IPS DF 6.9 (cell line): ENCODE results near the gene ADIRF.
"Not testable (repeated sequence)": the region's sequence is repeated elsewhere in the genome, so short reads cannot be mapped to it uniquely, and the experiment has no call there.

Experiments
- DNase-seq: peaks from one replicate; pipeline ENCODE4 v3.0.0-alpha.2; 2013; ENCODE audit warnings: low read depth, low spot score
- H3K27ac ChIP-seq: one replicate; pipeline ENCODE4 v1.5.1; 2013; ENCODE audit warnings: low read length, control low read depth
- H3K27me3 ChIP-seq: 2 replicates; pipeline ENCODE4 v1.6.1; 2013; ENCODE audit warnings: mild to moderate bottlenecking, low read length; ENCODE audit not compliant: control insufficient read depth, insufficient read depth
- H3K36me3 ChIP-seq: 2 replicates; pipeline ENCODE4 v1.6.1; 2013; ENCODE audit warnings: low read length; ENCODE audit not compliant: control insufficient read depth, insufficient read depth
- H3K4me1 ChIP-seq: 2 replicates; pipeline ENCODE4 v1.6.1; 2013; ENCODE audit warnings: low read length; ENCODE audit not compliant: control insufficient read depth, insufficient read depth
- H3K4me3 ChIP-seq: 2 replicates; pipeline ENCODE4 v1.5.1; 2013; ENCODE audit warnings: mild to moderate bottlenecking, low read length
- H3K9me3 ChIP-seq: 2 replicates; pipeline ENCODE4 v1.6.1; 2013; ENCODE audit warnings: low read length, inconsistent platforms; ENCODE audit not compliant: control insufficient read depth, insufficient read depth
- WGBS: extraction: QIAGEN DNeasy Blood & Tissue Kit; methylation state at CpG from one replicate; pipeline ENCODE4 v1.1.7; 2013; ENCODE audit warnings: mixed read lengths, missing lambda C conversion rate; ENCODE audit not compliant: insufficient read length, insufficient coverage; 5-methylcytosine and 5-hydroxymethylcytosine counted together

ADIRF gene

DNA sequence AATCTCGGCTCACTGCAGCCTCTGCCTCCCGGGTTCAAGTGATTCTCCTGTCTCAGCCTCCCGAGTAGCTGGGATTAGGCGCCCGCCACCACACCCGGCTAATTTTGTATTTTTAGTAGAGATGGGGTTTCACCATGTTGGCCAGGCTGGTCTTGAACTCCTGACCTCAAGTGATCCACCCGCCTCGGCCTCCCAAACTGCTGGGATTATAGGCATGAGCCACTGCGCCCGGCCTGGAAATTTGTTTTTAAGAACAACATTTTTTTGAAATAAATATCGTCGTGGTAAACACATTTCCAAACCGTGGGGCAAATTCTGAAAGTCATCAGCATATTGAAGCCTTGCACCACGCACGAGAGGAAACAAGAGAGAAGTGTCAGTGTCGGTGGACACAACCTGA lies 28.2 kb upstream of the ADIRF start:
- not testable (repeated sequence) for DNase-seq, H3K4me1 ChIP-seq, H3K9me3 ChIP-seq, H3K4me3 ChIP-seq, H3K27me3 ChIP-seq, H3K27ac ChIP-seq, H3K36me3 ChIP-seq
- no CpG with 5 or more reads among the region's 16 CpGs for WGBS

DNA sequence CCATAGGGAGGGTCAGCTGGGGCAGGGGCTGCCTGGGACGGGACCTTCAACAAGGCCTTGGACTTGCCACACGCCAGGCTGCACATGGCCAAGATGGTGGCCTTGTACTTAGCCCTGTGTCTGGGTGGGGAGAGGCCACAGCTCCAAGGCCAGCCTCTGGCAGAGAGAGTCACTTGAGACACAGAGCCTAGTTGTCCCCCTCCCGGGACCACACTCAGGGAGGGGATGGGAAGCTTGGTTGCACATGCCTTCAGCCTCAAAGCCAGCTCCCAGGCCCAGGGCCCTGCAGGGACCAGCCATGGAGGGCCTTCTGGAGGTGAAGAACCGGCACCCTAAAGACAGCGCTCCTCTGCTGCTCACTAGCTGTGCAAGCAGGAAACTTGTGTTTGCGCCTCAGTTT lies 27.6 kb upstream of the ADIRF start:
- no peak for DNase-seq
- Histone ChIP-seq H3K4me3 (no peak overlapping the region), H3K27me3 (no peaks in the 10 kb centered on the region), H3K9me3 (no peaks in the 10 kb centered on the region), H3K4me1 (peaks cover 5% of the 10 kb centered on the region), H3K36me3 (no peaks in the 10 kb centered on the region), H3K27ac (no peak overlapping the region)
- WGBS = no CpG with 5 or more reads among the region's 6 CpGs

DNA sequence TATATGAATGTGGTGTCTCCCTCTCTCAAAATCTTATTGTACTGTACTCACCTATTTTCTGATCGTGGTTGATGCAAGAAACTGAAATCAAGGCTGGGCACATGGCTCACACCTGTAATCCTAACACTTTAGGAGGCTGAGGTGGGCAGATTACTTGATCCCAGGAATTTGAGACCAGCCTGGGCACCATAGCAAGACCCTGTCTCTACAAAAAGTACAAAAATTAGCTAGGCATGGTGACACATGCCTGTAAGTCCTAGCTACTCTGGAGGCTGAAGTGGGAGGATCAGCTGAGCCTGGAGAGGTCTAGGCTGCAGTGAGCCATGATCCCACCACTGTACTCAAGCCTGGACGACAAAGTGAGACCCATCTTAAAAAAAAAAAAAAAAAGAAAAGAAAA lies 26.9 kb upstream of the ADIRF start:
- Histone ChIP-seq H3K36me3 (no peaks in the 10 kb centered on the region), H3K27ac (no peak overlapping the region), H3K9me3 (no peaks in the 10 kb centered on the region), H3K27me3 (no peaks in the 10 kb centered on the region), H3K4me1 (peaks cover 5% of the 10 kb centered on the region), H3K4me3 (no peak overlapping the region)
- DNase-seq = no peak
- no CpG with 5 or more reads among the region's 2 CpGs for WGBS

DNA sequence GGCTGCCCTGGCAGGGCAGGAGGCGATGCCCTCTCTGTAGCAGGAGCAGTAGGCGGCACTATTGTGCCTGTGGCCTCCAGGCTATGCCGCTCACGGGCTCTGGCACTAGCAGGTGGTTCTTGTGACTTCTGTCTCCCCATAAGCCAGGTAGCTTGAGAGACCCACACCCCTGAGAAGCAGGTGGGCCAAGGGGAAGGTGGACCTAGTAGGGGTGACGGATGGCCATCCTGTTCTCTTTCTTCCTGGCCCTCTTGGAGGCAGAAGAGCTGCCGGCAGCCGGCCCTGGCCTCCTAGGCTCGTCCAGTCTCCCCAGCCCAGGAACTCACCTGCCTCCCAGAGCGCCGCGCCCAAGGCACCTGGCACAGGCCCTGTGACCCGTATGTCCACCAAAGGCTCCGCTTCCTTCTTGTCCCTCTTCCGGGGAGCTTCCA lies 26.3 kb upstream of the ADIRF start:
- no peak for DNase-seq
- WGBS = no CpG with 5 or more reads among the region's 14 CpGs
- no peaks in the 10 kb centered on the region for H3K27me3 ChIP-seq
- H3K4me3 ChIP-seq = no peak overlapping the region
- no peak overlapping the region for H3K27ac ChIP-seq
- H3K4me1 ChIP-seq = peaks cover 5% of the 10 kb centered on the region
- H3K9me3 ChIP-seq = no peaks in the 10 kb centered on the region
- H3K36me3 ChIP-seq = no peaks in the 10 kb centered on the region

DNA sequence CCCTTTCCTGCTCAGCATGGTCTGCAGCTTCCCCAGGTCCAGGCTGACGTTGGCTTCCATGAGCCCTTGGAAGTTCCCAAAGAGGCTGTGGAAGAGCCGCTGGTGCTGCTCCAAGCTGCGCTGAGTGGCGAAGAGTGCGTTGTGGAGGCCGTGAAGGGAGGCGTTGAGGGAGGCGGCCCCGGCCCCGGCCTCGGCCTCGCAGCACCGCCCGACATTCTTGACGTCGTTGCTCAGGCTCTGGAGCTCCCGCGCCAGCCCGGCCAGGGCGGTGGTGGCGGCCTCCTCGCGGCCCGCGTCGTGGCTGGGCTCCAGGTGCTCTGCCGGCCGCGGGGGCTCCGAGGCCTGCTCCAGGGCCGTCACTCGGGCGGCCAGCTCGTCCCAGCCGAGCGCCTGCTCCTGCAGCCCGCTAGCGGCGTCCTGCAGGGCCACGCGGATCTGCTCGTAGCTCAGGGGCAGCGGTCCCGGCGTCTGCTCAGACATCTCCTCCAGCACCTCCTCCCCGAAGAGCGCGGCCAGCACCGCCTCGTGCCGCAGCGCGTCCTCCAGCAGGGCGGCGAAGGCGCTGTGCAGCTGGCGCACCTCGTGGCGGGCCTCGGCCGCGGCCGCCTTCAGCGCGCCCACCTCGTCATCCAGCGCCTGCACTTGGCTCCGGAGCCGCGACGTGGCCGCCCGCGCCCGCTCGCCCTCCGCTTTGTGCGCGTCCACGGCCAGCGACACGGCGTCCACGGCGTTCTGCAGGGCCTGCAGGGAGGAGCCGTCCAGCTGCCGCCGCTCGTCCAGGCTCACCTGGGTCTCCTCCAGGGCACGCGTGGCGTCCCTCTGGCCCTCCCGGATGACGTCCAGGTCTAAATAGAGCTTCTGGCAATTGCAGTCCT lies 25.6 kb upstream of the ADIRF start:
- H3K9me3 ChIP-seq = no peaks in the 10 kb centered on the region
- no CpG with 5 or more reads among the region's 94 CpGs for WGBS
- no peaks in the 10 kb centered on the region for H3K27me3 ChIP-seq
- peaks cover 5% of the 10 kb centered on the region for H3K4me1 ChIP-seq
- no peak overlapping the region for H3K4me3 ChIP-seq
- H3K36me3 ChIP-seq = no peaks in the 10 kb centered on the region
- no peak overlapping the region for H3K27ac ChIP-seq
- DNase-seq = no peak

DNA sequence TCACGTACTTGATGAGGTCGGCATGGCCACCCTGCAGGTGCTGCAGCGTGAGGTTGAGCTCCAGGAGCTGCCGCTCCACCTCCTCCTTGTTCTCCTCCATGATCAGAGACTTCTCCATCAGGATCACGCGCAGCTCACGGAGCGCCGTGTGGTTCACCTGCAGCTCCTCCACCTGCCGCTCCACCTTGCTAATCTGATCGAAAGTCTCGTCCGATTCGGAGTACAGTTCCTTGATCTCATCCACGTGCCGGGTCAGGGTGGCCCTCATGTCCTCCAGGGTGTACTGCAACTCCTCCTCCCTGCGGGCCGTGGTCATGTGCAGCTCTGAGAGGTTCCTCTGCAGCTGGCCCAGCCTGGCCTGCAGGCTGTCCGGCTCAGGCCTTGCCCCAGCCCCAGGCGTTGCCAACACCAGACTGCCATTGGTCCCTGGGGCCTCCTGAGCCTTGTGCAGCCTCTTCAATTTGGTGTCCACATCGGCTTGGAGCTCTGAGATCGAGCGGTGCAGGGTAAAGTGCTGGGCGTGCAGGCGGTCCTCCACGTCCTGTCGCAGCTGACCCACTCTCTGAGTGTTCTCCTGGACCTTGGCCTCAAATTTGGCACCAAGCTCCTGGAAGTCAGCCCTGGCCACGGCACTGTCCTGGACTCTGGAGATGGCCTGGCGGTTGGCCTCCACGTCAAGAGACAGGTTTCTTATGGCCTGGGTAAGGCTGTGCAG lies 24.8 kb upstream of the ADIRF start:
- no peaks in the 10 kb centered on the region for H3K9me3 ChIP-seq
- no peak overlapping the region for H3K4me3 ChIP-seq
- no peaks in the 10 kb centered on the region for H3K36me3 ChIP-seq
- H3K27ac ChIP-seq = no peak overlapping the region
- peaks cover 5% of the 10 kb centered on the region for H3K4me1 ChIP-seq
- no peak for DNase-seq
- no CpG with 5 or more reads among the region's 30 CpGs for WGBS
- no peaks in the 10 kb centered on the region for H3K27me3 ChIP-seq

DNA sequence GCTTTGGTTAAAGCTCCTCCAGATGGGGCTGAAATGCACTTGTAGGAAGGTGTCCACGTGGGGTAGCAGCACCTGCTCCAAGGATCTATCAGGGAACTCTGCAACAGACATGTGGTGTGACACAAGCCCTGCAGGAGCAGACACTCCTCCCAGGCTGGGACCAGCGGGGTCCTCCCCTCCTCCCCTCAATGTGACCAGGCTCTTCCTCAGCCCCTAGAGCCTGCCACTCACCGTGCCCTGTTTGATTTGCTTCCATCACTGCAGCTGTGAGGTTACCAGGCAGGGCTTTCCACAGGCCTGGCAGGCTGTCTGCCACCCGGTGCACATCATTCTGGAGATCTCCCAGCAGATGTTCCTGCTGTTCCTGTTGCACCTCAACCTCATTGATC lies 24.3 kb upstream of the ADIRF start:
- Histone ChIP-seq H3K9me3 (no peaks in the 10 kb centered on the region), H3K27me3 (no peaks in the 10 kb centered on the region), H3K27ac (no peak overlapping the region), H3K4me3 (no peak overlapping the region), H3K4me1 (peaks cover 5% of the 10 kb centered on the region), H3K36me3 (no peaks in the 10 kb centered on the region)
- no CpG with 5 or more reads among the region's 4 CpGs for WGBS
- no peak for DNase-seq

DNA sequence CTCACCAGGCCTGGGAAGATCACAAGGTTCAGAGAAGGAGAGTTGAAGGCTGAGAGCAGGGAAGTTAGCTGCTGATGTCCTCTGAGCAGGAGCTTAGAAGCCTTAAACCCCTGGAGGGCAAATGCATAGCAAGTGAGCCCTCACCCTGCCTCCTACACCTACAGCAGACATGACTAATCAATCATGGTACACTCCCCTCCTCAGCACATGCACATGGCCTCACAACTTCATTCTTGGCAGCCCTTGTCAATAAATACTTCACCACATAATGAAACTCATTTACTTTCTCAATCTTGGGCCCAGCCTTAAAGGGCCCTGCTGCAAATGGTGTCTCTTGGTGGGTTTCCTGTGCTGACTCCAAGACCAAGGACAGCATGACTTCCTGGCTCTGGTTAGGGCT lies 23.8 kb upstream of the ADIRF start:
- H3K27ac ChIP-seq = no peak overlapping the region
- H3K4me1 ChIP-seq = peaks cover 5% of the 10 kb centered on the region
- H3K4me3 ChIP-seq = no peak overlapping the region
- no peaks in the 10 kb centered on the region for H3K27me3 ChIP-seq
- no peak for DNase-seq
- no peaks in the 10 kb centered on the region for H3K36me3 ChIP-seq
- no peaks in the 10 kb centered on the region for H3K9me3 ChIP-seq

DNA sequence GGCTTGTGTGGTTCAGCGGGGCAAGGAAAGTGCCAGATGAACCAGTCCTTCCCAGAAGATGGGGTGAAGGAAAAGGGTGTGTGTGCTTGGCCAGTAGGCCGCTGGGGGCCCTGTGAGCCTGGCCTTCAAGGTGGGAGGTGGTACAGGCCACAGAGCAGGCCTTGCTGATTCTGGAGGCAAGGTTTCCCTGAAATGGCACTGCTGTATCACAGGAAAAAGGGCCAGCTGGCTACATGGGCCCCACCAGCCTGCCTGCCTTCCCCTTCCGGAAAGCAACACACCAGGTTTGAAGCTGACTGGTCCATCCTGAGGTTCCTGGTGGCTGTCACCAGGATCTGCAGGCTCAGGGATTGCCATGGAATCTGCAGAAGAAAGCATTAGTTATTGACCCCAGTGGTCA lies 23.4 kb upstream of the ADIRF start:
- Histone ChIP-seq H3K27ac (no peak overlapping the region), H3K27me3 (no peaks in the 10 kb centered on the region), H3K4me3 (no peak overlapping the region), H3K36me3 (no peaks in the 10 kb centered on the region), H3K4me1 (peaks cover 3% of the 10 kb centered on the region; the same call in 1 of the 2 replicates), H3K9me3 (no peaks in the 10 kb centered on the region)
- no peak for DNase-seq
- WGBS = no CpG with 5 or more reads among the region's 3 CpGs

DNA sequence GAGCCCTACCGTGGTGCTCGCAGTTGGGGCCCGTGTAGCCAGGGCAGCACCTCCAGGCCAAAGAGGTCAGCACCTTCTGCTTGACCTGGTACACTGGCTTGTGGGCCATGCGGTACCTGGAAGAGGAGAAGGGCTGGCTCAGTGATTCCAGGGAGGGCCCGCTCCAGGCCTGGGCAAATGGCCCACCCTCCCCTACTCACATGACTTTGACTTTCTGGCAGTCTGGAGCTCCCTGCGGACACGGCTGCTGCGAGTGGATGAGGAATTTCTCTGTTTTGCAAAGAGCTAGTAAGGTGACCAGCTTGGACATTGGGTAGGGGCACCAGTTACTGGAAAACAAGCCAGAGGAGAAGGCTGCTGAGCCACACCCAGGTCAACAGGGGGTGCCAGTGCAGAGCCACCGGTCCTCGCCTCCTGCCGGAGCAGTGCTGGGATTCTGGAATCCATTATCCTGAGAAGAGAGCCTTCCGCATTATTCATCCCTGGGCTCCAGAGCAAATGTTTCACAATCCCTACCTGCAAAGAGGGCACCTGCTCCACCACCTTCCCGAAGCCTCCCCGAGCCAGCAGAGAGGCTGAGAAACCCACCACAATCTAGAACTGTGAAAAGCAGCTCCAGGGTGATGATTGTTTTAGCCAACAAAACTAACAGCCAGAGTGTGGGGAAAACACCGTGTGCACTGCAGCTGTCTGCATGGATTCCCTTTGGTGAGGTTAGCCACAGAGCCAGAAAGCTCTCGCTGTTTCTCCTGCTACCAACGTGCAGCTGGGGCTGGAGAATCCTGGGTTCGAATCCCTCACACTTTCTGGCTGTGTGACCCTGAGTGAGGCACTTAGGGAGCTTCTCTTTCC lies 22.7 kb upstream of the ADIRF start:
- Histone ChIP-seq H3K4me3 (no peak overlapping the region), H3K4me1 (peaks cover 5% of the 10 kb centered on the region; the same call in 1 of the 2 replicates), H3K27me3 (no peaks in the 10 kb centered on the region), H3K27ac (no peak overlapping the region), H3K9me3 (no peaks in the 10 kb centered on the region), H3K36me3 (no peaks in the 10 kb centered on the region)
- WGBS = no CpG with 5 or more reads among the region's 18 CpGs
- DNase-seq = no peak
